Neural crest cell (in vitro differentiated cells): ENCODE measurements around the gene LIN7A. TPM values are rescaled to one million over a fixed set of nuclear protein-coding genes. Genes with fewer than 3 reads are reported as not detected.

ENCODE experiments used
- DNase-seq: peaks from one replicate; pipeline ENCODE4 v3.0.0; 2021; ENCODE audit warnings: low read depth, mixed read lengths, low spot score
- H3K27ac Mint-ChIP-seq: one replicate; pipeline ENCODE4 v1.8.0; 2021; ENCODE audit warnings: mild to moderate bottlenecking, mixed read lengths; ENCODE audit not compliant: unreplicated experiment
- H3K27me3 Mint-ChIP-seq: 2 replicates; pipeline ENCODE4 v1.8.0; 2021; ENCODE audit warnings: low read depth, mild to moderate bottlenecking, mixed read lengths
- H3K36me3 Mint-ChIP-seq: 2 replicates; pipeline ENCODE4 v1.8.0; 2021; ENCODE audit warnings: low read depth, mild to moderate bottlenecking, mixed read lengths
- H3K4me1 Mint-ChIP-seq: 2 replicates; pipeline ENCODE4 v1.8.0; 2021; ENCODE audit warnings: mixed read lengths
- H3K4me3 Mint-ChIP-seq: one replicate; pipeline ENCODE4 v1.8.0; 2021; ENCODE audit warnings: mild to moderate bottlenecking, mixed read lengths
- H3K9me3 Mint-ChIP-seq: 2 replicates; pipeline ENCODE4 v1.8.0; 2021; ENCODE audit warnings: mixed read lengths
- total RNA-seq: library from RNA; stranded (reverse); gene quantifications from 2 replicates; pipeline ENCODE4 v1.2.1, GENCODE V29; 2021
- TF ChIP-seq, protein P1 (sequence below): fragments of 200-600 bp; sonication (generic); conservative IDR thresholded peaks from 2 replicates; pipeline ENCODE4 v1.5.0; 2021; ENCODE audit warnings: antibody characterized with exemption, mild to moderate bottlenecking

Gene LIN7A
- total RNA-seq, 1 donor from 2014 or later, result 5.8 TPM

GRCh38 chr12:80869264-80869663, 68.5 kb downstream of the LIN7A start:
- TF ChIP-seq, protein P1, sequence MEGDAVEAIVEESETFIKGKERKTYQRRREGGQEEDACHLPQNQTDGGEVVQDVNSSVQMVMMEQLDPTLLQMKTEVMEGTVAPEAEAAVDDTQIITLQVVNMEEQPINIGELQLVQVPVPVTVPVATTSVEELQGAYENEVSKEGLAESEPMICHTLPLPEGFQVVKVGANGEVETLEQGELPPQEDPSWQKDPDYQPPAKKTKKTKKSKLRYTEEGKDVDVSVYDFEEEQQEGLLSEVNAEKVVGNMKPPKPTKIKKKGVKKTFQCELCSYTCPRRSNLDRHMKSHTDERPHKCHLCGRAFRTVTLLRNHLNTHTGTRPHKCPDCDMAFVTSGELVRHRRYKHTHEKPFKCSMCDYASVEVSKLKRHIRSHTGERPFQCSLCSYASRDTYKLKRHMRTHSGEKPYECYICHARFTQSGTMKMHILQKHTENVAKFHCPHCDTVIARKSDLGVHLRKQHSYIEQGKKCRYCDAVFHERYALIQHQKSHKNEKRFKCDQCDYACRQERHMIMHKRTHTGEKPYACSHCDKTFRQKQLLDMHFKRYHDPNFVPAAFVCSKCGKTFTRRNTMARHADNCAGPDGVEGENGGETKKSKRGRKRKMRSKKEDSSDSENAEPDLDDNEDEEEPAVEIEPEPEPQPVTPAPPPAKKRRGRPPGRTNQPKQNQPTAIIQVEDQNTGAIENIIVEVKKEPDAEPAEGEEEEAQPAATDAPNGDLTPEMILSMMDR, result no peak
- H3K4me1 Mint-ChIP-seq, result no peaks in the 10 kb centered on the region
- H3K4me3 Mint-ChIP-seq, result no peak overlapping the region
- no peak overlapping the region for H3K27ac Mint-ChIP-seq
- no peak for DNase-seq
- H3K36me3 Mint-ChIP-seq, result no peaks in the 10 kb centered on the region
- H3K9me3 Mint-ChIP-seq, result no peaks in the 10 kb centered on the region
- no peaks in the 10 kb centered on the region for H3K27me3 Mint-ChIP-seq

GRCh38 chr12:80868576-80868975, 69.2 kb downstream of the LIN7A start:
- Mint-ChIP-seq H3K9me3 (no peaks in the 10 kb centered on the region), H3K27ac (no peak overlapping the region), H3K4me3 (no peak overlapping the region), H3K36me3 (no peaks in the 10 kb centered on the region), H3K27me3 (no peaks in the 10 kb centered on the region), H3K4me1 (no peaks in the 10 kb centered on the region)
- no peak for DNase-seq
- TF ChIP-seq, protein P1, result no peak

- Mint-ChIP-seq H3K27me3 (no peaks in the 10 kb centered on the region), H3K9me3 (no peaks in the 10 kb centered on the region), H3K27ac (no peak overlapping the region), H3K4me3 (no peak overlapping the region), H3K36me3 (no peaks in the 10 kb centered on the region), H3K4me1 (no peaks in the 10 kb centered on the region)
- no peak for DNase-seq
- TF ChIP-seq, protein P1, result no peak
Measured at GRCh38 chr12:80867941-80868340, 69.8 kb downstream of the LIN7A start.

DNA sequence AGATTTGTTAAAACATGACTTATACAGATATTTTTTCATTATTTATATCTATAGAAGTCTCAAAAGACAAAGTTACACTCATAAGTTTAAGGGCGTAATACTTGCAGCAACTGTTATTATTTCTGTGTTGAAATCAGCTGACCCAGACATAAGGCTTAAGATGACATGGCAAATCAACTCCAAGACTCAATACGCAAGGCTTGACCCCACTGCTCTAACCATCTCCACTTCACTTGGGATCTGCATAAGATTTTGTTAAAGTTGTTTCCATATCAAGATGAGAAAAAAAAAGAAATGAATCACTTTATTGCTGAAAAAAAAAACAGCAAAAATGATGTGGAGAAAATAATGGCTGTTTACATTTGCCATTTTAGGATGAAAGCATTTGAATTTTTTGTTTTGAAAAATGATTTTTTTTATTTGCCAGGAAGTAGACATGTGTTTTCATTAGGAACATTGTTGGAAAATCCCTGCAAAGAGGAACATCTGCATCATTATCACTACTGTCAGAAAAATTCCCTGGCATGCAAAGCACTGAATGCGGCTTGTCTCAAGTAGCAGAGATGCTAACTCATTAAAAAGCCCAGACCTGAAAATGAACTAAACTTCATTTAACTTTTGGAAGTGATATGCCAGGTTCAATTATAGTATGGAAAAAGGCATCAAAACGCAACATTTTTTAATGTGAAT, 73.5 kb downstream of the LIN7A start:
- TF ChIP-seq, protein P1, result no peak
- no peak overlapping the region for H3K27ac Mint-ChIP-seq
- H3K4me3 Mint-ChIP-seq, result no peak overlapping the region
- no peaks in the 10 kb centered on the region for H3K36me3 Mint-ChIP-seq
- H3K9me3 Mint-ChIP-seq, result no peaks in the 10 kb centered on the region
- H3K27me3 Mint-ChIP-seq, result no peaks in the 10 kb centered on the region
- no peaks in the 10 kb centered on the region for H3K4me1 Mint-ChIP-seq
- DNase-seq, result no peak

DNA sequence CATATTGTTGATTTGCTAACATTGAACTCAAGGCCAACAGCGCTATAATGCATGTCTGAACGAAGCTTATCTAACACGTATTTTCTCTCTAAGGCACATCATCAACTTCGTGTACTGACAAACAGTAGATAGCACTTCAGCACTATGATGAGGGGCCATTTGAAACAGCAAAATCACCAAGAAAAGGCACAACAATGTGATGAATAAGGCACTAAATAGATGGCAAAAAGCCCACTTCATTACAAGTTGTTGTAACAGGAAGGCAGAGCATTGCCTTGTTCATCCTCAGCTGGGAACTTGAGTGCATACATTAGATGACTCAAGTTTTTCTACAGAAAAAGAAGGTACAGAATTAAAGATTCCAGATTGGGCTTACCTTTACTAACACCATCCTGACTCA, 75.2 kb downstream of the LIN7A start:
- DNase-seq, result no peak
- Mint-ChIP-seq H3K9me3 (no peaks in the 10 kb centered on the region), H3K4me1 (no peaks in the 10 kb centered on the region), H3K36me3 (no peaks in the 10 kb centered on the region), H3K27me3 (no peaks in the 10 kb centered on the region), H3K27ac (no peak overlapping the region), H3K4me3 (no peak overlapping the region)
- TF ChIP-seq, protein P1, result no peak
